Midbrain (tissue), 1 donor: ENCODE data around the gene TMEM150A.
"Not testable (repeated sequence)": the region's sequence is repeated elsewhere in the genome, so short reads cannot be mapped to it uniquely, and the experiment has no call there.

ENCODE experiments used
- DNase-seq: peaks from one replicate; lab custom pipeline; 2025; lab: John Stamatoyannopoulos, UW

Gene TMEM150A

GRCh38 chr2:85611705-85612587, 9.4 kb upstream of the TMEM150A start, which contains the start of gene C2orf68:
C2orf68 (minus strand) TSS chr2:85612066; CDS start chr2:85611984, 82 bp downstream.
- DNase-seq, result peak; percentile 93

DNA sequence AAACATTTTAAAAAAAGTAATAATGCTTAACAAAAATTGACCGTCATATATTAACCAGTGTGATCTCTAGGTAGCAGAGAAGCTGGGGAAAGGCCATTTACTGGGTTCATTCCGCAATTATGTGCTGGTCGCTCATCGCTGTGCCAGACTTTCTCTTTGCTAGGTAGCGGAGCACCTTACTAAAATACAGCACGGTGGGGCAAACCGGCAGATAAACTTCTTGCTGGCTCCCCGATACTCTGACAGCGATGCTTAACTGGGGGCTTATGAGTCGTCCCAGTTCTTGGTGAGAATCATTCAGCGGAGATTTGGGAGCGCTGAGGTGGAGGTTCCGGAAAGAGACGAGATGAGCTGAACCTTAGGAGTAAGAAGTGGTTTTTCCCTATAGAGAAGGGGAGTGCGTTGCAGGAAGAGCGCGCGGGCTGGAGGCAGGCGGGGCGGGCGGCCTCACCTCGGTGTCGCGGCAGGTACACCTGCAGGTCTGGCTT, 8.8 kb upstream of the TMEM150A start:
- DNase-seq, result no peak

DNA sequence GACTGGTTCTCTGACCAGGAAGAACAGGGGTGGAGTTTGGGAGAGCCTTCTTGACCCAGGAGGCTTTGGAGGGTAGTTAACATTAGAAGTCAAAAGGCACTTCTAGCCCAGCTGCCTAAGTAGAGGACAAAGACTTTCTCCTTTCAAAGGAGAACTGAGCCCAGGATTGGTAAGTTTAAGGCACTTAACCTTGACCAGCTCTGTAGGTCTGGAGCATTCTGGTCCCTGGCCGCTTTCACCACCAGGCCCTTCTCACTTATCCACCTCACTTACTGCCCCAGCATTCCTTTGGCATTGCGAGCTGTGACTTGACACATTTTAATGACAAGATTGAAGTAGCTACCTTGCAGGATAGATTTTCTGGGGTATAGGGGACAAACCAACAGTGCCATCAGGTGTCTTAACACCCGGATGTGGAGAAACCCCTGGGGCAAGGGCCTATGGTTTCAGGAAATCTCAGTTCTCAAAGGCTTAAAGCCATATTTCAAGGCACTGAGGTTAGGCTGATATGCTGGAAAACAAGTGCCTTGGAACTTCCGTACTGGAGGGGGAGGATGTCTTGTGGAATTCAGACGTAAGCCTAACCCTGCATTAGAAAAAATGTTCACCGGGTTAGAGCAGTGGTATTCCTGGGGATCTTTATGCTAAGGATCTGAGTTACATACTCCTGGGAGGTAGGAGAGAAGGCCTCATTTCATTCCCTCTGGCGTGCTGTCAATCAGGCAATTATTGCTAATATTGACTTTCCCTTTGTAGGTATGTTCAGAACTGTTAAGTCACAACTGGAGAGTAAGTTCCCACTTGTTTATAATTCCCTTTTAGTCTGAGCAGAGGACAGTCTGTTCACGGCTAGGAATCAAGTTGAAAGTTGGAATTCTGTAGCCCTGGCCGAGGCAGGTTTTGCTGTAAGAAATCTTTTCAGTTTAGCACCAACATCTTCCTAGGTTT, 5.0 kb upstream of the TMEM150A start:
- no peak for DNase-seq

DNA sequence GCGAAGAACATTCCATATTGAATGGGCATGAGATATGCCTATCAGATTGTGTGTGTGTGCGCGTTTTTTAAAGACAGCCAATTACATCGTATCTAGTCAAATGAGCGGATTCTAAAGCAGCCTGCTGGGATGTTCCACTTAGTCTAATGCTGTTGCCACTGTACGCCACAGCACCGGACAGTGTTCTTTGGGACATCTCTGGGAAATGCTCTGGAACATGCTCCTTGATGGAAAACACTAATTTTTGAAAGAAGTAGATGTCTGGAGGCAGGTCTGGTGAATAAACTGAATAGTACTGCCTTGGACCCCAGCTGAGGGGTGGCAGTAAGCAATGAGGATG, 3.6 kb upstream of the TMEM150A start:
- DNase-seq, result no peak

- DNase-seq, result no peak
These were observed 3.1 kb upstream of the TMEM150A start for GRCh38 chr2:85605406-85606115.

DNA sequence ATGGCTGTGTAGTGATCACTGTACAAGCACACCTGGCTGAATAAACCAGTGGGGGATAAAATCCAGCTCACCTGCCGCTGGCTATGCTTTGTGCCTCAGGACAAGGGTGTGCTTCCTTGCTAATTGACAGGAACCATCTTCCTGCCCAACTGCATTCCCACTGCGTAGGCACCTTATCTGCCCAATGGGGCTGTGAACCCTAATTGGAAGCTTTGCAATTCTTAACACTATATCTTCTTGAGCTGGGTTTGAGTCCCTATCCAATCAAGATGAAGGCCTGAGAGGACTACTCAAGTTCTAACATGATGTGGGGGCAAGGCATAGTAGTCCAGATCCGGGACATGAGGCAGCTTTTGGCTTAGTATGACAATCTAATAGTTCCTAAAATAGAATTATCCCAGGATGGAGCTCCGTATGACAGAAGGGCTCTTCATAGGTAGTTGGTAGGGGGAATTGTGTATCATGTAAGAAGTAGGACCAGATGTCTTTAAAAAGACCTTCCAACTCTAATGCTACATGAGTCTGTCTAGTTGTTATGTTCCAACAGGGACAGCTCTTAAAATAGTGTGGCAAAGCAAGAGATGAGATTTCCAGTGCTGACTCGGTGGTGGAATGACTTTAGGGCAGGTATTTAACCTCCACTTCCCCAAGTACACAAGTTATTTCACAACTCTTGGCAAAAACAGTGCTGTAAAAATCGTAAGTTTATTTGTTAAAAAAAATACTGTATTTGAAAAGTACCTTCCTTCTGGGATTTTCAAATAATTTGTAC, 2.3 kb upstream of the TMEM150A start:
- DNase-seq, result no peak

DNA sequence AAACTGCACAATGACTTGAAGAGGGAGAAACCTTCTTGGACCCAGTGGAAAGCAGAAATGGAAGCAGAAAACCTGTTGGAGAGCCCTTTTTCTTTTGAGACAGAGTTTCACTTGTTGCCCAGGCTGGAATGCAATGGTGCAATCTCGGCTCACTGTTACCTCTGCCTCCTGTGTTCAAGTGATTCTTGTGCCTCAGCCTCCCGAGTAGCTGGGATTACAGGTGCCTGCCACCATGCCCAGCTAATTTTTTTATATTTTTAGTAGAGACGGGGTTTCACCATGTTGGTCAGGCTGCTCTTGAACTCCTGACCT, 1.6 kb upstream of the TMEM150A start:
- not testable (repeated sequence) for DNase-seq

- DNase-seq, result peak; percentile 75
These were observed 575 bp downstream of the TMEM150A start for GRCh38 chr2:85601771-85602475.

DNA sequence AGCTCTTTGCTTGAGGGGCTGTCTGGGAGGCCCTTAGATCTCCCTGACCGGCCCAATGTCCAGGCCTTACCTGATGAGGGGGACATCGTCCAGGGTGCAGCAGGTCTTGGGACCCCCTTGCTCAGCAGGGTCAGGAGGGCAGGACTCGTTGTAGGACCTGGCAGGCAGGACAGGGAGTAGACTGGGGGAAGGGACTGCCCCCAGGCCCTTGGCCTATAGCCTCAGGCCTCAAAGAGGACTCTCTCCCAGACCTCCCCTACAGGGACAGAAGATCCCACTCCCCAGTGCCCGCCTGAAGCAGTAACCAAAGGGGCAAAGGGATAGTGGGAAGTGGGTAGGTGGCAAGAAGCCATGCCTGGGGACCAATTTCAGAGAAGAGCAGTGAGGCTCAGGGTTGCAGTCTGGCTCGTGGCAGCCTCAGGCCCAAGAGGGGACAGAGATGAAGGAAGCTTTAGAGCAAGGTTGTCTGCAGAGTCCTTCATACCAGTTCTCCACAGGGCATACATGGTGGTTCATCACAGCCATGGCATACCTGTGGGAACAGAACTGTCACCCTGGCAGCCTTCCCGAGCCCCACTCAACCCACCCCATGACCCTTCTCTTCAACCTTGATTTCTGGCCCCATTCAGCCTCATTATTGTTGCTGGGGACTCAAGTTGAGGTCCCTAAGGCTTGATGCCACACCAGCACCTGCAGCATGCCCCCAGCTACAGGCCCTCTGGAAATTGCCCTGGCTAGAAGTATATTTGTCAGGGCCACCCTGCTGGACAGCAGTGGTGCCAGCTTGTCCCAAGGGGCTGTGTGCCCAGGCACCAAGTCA, 1.3 kb downstream of the TMEM150A start:
- DNase-seq, result no peak

DNA sequence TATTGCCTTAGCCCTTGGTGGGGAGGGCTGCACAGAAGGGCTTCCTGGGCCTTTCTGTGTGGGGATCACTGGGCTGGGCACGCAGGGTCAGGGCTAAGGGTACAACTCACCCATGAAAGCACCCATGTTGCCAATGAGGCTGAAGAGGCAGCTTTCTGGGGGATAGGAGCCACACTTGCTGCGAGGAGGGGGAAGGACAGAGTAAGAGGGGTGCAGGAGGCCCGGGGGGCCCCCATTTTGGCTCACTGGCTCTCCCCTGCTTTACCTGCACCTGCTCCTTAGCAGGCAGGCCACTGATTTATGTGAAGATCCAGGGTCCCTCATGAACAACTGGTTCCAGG, 2.3 kb downstream of the TMEM150A start:
- DNase-seq, result no peak

GRCh38 chr2:85599468-85600234, 2.8 kb downstream of the TMEM150A start:
- DNase-seq, result no peak

- DNase-seq, result no peak
These were observed 3.7 kb downstream of the TMEM150A start for GRCh38 chr2:85598594-85599340.

DNA sequence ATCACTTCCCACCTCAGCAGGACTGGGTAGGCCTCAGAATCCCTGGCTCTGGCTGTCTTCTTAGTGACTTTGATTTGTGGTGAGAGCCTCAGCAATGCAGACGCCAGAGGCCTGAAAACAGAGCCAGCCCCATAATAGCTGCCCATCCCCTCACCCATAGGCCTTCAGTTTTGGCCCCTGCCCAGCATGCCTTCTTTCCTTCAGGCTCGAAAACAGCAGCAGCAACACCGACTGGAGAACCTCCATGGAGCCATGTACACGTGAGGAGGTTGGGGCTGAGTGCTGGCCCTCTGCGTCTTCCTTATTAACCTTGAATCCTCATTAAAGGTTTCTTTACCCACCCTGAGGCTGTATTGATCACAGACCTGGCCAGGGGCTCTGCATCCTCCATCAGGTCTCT, 5.3 kb downstream of the TMEM150A start:
- no peak for DNase-seq

DNA sequence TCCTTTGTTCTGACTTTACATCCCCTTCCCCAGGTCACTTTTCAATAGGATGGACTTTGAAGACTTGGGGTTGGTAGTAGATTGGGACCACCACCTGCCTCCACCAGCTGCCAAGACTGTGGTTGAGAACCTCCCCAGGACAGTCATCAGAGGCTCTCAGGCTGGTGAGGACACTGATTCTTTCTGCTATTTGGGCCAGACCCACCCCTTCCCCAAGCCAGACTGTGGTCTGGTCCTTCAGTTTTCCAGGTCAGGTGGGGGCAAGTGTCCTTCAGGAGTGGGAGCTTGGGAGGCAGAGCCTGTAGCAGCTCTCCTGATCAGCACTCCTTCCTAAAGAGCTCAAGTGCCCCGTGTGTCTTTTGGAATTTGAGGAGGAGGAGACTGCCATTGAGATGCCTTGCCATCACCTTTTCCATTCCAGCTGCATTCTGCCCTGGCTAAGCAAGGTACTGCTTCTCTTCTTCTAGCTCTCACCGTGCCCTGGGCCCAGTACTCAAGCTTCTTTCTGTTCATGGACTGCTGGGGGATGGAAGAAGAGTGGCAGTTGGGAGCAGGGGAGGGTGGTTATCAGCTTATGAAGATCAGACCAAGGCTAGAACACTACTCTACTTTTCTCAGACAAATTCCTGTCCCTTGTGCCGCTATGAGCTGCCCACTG, 5.9 kb downstream of the TMEM150A start:
- no peak for DNase-seq

DNA sequence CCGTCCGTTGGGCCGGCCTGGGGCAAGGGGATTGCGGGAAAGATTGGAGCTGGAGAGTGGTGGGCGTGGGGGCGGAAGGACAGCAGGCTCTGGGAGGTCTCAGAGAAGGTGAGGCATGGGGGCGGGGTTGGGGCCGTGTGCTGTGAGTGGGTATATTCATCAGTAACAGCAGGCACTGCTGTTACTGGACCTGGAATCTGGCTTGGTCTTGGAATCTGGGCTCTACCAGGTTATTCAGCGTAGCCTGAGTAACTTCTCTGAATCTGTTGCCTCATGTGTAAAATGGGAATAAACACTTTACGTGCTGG, 6.5 kb downstream of the TMEM150A start:
- no peak for DNase-seq

- DNase-seq, result peak; percentile 100
These were observed 7.0 kb downstream of the TMEM150A start, which contains the start of gene RNF181 for GRCh38 chr2:85595301-85596025. RNF181 (plus strand) TSS chr2:85595745; CDS start chr2:85595764, 19 bp downstream.

- peak; percentile 71 for DNase-seq
These were observed 7.7 kb downstream of the TMEM150A start for GRCh38 chr2:85594715-85595300.
